GM19438 (cell line): ENCODE data around the gene TNFSF11.
"Not testable (repeated sequence)": the region's sequence is repeated elsewhere in the genome, so short reads cannot be mapped to it uniquely, and the experiment has no call there.

Experiments
- ATAC-seq: cut with Tn5 transposase; IDR thresholded peaks from one replicate; pipeline ENCODE4 v1.9.1; 2021; ENCODE audit warnings: low read depth; ENCODE audit not compliant: unreplicated experiment

TNFSF11 gene

GRCh38 chr13:42559573-42560218 is 14.3 kb upstream of the TNFSF11 start:
- ATAC-seq, result not testable (repeated sequence)

DNA sequence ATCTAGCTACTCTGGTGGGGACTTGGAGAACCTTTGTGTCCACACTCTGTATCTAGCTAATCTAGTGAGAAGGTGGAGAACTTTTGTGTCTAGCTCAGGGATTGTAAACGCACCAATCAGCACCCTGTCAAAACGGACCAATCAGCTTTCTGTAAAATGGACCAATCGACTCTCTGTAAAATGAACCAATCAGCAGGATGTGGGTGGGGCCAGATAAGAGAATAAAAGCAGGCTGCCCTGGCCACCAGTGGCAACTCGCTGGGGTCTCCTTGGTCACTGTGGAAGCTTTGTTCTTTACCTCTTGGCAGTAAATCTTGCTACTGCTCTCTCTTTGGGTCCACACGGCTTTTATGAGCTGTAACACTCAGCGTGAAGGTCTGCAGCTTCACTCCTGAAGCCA is 13.6 kb upstream of the TNFSF11 start:
- ATAC-seq, result not testable (repeated sequence)

DNA sequence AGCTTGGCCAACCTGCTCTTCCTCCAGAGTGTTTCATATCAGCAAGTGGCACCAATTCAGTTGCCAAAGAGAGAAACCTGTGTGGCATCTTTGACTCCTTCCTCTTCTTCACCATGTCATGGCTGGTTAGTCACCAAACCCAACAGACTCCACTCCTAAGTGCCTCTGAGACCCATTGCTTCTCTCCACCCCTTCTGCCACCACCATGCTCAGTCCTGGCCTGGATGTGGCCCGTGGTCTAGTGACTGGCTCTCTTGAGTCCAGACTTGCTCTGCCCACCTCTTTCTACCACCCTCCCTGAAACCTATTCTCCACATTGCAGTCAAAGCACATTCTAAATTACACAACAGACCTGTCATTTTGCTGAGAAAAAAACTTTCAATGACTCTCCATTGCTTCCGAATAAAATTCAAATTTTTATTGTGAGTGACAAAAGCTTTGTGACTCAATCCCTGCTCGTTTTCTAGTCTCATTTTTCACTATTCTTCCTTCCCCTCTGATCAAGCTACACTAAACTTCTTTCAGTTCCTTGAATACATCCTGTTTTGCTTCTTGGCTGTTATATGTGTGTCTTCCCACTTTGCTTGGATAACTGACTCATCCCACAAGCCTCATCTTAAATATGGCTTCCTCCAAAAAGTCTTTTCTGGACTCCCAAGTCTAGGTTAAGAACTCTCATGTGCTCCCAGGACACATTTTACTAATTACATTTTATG is 12.0 kb upstream of the TNFSF11 start:
- ATAC-seq, result no peak

DNA sequence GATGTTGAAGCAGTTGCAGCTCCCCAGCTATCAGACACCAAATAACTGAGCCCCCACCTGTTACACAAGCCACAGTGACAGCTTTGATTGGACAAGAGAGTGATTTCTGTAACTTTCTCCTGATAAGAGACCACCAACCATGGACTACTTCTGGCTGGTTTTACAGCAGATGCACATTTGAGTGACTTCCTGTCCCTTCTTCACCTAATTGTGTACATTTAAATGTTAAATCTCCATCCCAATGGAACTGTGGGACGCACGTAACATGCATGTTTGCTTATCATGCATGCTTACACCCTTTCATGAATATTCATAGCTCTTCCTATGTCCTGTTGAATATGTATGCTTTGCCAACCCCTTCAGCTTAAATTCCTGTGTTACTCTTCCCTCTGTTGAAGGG is 6.0 kb upstream of the TNFSF11 start:
- ATAC-seq, result no peak

DNA sequence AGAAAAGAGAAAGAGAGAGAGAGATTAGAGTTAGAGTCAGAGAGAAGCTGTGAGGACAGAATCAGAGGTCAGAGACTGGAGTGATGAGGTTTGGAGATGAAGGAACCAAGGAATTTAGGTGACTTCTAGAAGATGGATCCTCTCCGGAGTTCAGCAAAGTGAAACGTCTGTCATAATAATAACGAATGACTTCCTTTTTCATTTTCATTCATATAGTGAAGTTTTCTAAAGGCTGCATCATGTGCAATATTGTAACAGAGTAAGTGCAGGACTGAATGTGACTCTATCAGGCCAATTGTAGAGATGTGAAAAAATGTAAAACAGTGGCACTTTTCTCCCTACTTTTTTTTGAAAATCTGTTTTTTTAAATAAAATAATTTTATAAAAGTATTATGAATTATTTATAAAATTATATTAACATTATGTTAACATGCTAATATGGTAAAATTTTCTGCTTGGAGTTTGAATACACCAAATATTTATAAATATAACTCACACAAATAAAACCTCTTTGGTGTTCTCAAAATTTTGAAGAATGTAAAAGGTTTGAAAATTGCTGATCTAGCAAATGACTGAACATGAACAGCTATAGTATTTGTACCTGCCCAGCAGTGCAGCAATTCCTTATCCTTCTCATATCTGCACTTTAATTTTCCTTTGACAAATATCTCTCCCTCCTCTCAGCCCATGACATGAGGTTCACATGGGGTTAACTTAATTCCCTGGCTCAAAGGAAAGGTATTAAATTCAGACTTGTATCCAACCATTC is 4.2 kb upstream of the TNFSF11 start:
- ATAC-seq, result no peak

- ATAC-seq, result no peak
Observed at GRCh38 chr13:42571895-42572294, 2.1 kb upstream of the TNFSF11 start.

GRCh38 chr13:42574435-42575311 is 721 bp downstream of the TNFSF11 start:
- peak; percentile 67 for ATAC-seq

GRCh38 chr13:42575938-42576337 is 2.0 kb downstream of the TNFSF11 start:
- ATAC-seq, result no peak

- ATAC-seq, result no peak
Observed at GRCh38 chr13:42577538-42577937, 3.6 kb downstream of the TNFSF11 start.

GRCh38 chr13:42580644-42581043 is 6.7 kb downstream of the TNFSF11 start:
- no peak for ATAC-seq

- ATAC-seq, result no peak
Observed at GRCh38 chr13:42581427-42581826, 7.5 kb downstream of the TNFSF11 start.

- no peak for ATAC-seq
Observed at GRCh38 chr13:42591602-42592001, 17.6 kb downstream of the TNFSF11 start.

- ATAC-seq, result no peak
Observed at GRCh38 chr13:42592915-42593900, 19.3 kb downstream of the TNFSF11 start.

DNA sequence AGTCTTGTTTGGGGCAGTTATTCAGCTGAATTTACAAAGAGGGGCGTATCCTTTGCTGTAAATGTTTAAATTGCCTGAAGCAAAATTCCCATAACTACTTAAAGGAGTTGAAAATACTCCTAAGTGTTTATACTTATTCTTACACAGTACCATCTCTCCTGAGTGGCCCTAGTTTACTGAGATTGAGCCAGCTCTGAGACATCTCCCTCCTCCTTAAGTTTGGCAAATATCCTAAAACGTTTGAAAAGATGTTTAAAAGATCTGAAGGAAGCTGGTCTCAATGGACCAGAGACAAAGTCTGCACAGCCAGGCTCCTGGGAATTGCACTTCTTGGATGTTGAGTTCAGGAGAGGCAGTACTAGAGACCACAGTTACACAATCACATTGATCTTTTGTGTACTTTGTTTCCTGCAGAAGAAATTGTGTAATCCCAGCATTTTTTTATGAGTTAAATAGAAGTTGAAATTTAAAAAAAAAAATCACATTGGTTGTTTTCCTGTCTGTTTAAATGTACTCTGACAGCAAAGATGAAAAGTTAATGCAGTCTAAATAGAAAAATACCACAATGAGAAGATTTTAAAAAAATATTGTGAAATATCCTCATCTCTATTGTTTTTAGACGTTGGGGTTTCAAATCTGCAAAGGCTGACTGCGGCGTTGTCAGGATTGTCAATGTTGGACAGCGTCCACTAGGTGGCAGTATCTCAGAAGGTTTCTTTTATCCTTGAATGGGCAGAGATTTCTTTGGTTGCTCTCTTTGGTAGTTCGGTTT is 20.7 kb downstream of the TNFSF11 start:
- ATAC-seq, result no peak

DNA sequence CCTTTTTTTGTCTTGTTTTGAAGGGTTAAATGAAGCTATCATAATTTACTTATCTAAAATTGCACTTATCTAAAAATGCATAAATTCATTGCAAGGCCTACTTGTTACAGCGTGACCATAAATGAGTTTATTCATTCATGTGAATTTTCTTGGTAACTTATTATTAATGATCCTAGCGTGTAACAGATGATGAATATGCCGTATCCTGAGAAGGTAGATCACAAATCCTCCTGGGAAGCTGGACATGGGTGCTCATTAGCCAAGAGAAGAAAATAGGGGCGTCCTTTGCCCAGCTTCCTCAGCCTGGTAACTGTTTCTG is 21.3 kb downstream of the TNFSF11 start:
- ATAC-seq, result no peak

DNA sequence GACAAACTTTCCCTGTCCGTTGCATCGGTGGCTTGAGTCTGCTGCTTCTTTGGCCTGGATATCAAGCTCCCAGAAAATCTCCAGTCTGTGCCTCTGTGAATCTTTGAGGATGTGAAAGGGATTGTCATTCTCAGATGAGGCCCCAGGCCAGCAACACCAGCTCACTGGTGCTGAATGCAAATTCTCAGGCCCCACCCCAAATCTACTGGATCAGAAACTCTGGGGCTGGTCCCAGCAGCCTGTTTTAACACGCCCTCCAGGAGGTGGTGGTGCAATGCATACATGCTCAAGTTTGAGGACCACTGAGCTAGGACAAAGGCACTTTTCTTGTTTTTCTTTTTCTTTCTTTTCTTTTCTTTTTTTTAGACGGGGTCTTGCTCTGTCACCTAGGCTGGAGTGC is 23.6 kb downstream of the TNFSF11 start:
- no peak for ATAC-seq

GRCh38 chr13:42600943-42601342 is 27.0 kb downstream of the TNFSF11 start:
- ATAC-seq, result no peak

GRCh38 chr13:42602906-42603305 is 29.0 kb downstream of the TNFSF11 start:
- ATAC-seq, result peak; percentile 88

- ATAC-seq, result no peak
Observed at GRCh38 chr13:42603571-42603970, 29.6 kb downstream of the TNFSF11 start.
